Stimulated activated CD4-positive, alpha-beta T cell treated with anti-CD3 and anti-CD28 coated beads, Interleukin-4, amount 100 ng/mL, for 4 hours (primary cell): ENCODE measurements around the gene SELENOI.
"Not testable (repeated sequence)": the region's sequence is repeated elsewhere in the genome, so short reads cannot be mapped to it uniquely, and the experiment has no call there.

Source experiments
- DNase-seq, 2 experiments: peaks; one replicate each; pipeline ENCODE4 v3.0.0-alpha.2; 2020

Gene SELENOI

GRCh38 chr2:26359886-26360473 lies 14.0 kb downstream of the SELENOI start:
- DNase-seq, result no peak

GRCh38 chr2:26363323-26363722 lies 17.4 kb downstream of the SELENOI start:
- no peak for DNase-seq

GRCh38 chr2:26363958-26364357 lies 18.0 kb downstream of the SELENOI start:
- DNase-seq, result no peak

- no peak for DNase-seq
Observed at GRCh38 chr2:26364669-26365068, 18.7 kb downstream of the SELENOI start.

- no peak for DNase-seq
Observed at GRCh38 chr2:26366957-26367356, 21.0 kb downstream of the SELENOI start.

GRCh38 chr2:26369664-26370063 lies 23.7 kb downstream of the SELENOI start:
- DNase-seq, result not testable (repeated sequence)

GRCh38 chr2:26370909-26371308 lies 25.0 kb downstream of the SELENOI start:
- not testable (repeated sequence) for DNase-seq

GRCh38 chr2:26376799-26377198 lies 30.9 kb downstream of the SELENOI start:
- no peak for DNase-seq

- DNase-seq, result no peak
Observed at GRCh38 chr2:26380281-26380680, 34.3 kb downstream of the SELENOI start.

- DNase-seq, result no peak
Observed at GRCh38 chr2:26382564-26382963, 36.6 kb downstream of the SELENOI start.

- DNase-seq, result no peak
Observed at GRCh38 chr2:26384183-26384582, 38.2 kb downstream of the SELENOI start.

GRCh38 chr2:26384597-26384996 lies 38.7 kb downstream of the SELENOI start:
- DNase-seq, result no peak

GRCh38 chr2:26387189-26387588 lies 41.2 kb downstream of the SELENOI start:
- DNase-seq, result no peak

- DNase-seq, result no peak
Observed at GRCh38 chr2:26394694-26395093, 48.8 kb downstream of the SELENOI start.

GRCh38 chr2:26395394-26395793 lies 49.5 kb downstream of the SELENOI start:
- no peak for DNase-seq

- peak; percentile 12 to 53 for DNase-seq
Observed at GRCh38 chr2:26396734-26397298, 50.9 kb downstream of the SELENOI start.

GRCh38 chr2:26399771-26400376 lies 53.9 kb downstream of the SELENOI start:
- no peak for DNase-seq

- no peak for DNase-seq
Observed at GRCh38 chr2:26400723-26401122, 54.8 kb downstream of the SELENOI start.

GRCh38 chr2:26401739-26402541 lies 56.0 kb downstream of the SELENOI start, which contains the start of gene DRC1:
Gene DRC1 (plus strand): TSS chr2:26401920. CDS start chr2:26401990, 70 bp downstream.
- no peak for DNase-seq

GRCh38 chr2:26407526-26407925 lies 61.6 kb downstream of the SELENOI start:
- no peak for DNase-seq

- no peak for DNase-seq
Observed at GRCh38 chr2:26409785-26410184, 63.8 kb downstream of the SELENOI start.

- DNase-seq, result no peak
Observed at GRCh38 chr2:26410764-26411243, 64.9 kb downstream of the SELENOI start.

GRCh38 chr2:26411419-26411818 lies 65.5 kb downstream of the SELENOI start:
- no peak for DNase-seq
